Activated CD4-positive, alpha-beta T cell treated with anti-CD3 and anti-CD28 coated beads for 48 hours (primary cell): ENCODE results near the gene CYP11A1.
"Not testable (repeated sequence)": the region's sequence is repeated elsewhere in the genome, so short reads cannot be mapped to it uniquely, and the experiment has no call there.

Source experiments
- DNase-seq: peaks from one replicate; pipeline ENCODE4 v3.0.0-alpha.2; 2020

CYP11A1 gene

GRCh38 chr15:74373056-74373650 lies 5.7 kb upstream of the CYP11A1 start:
- DNase-seq, result no peak

- no peak for DNase-seq
Measured at GRCh38 chr15:74370471-74370870, 3.0 kb upstream of the CYP11A1 start.

GRCh38 chr15:74369756-74370155 lies 2.3 kb upstream of the CYP11A1 start:
- no peak for DNase-seq

GRCh38 chr15:74369084-74369745 lies 1.8 kb upstream of the CYP11A1 start:
- DNase-seq, result no peak

- DNase-seq, result no peak
Measured at GRCh38 chr15:74368121-74368520, 675 bp upstream of the CYP11A1 start.

GRCh38 chr15:74365598-74366445 lies 1.6 kb downstream of the CYP11A1 start:
- DNase-seq, result no peak

- DNase-seq, result no peak
Measured at GRCh38 chr15:74364936-74365597, 2.4 kb downstream of the CYP11A1 start.

- no peak for DNase-seq
Measured at GRCh38 chr15:74362482-74362881, 5.0 kb downstream of the CYP11A1 start.

GRCh38 chr15:74360855-74361254 lies 6.6 kb downstream of the CYP11A1 start:
- DNase-seq, result not testable (repeated sequence)

- DNase-seq, result not testable (repeated sequence)
Measured at GRCh38 chr15:74359376-74359775, 8.1 kb downstream of the CYP11A1 start.

GRCh38 chr15:74357514-74357913 lies 9.9 kb downstream of the CYP11A1 start:
- DNase-seq, result not testable (repeated sequence)

- not testable (repeated sequence) for DNase-seq
Measured at GRCh38 chr15:74356050-74356449, 11.4 kb downstream of the CYP11A1 start.

GRCh38 chr15:74353992-74354391 lies 13.5 kb downstream of the CYP11A1 start:
- DNase-seq, result not testable (repeated sequence)

GRCh38 chr15:74352393-74352910 lies 15.0 kb downstream of the CYP11A1 start:
- no peak for DNase-seq

GRCh38 chr15:74351670-74352069 lies 15.8 kb downstream of the CYP11A1 start:
- no peak for DNase-seq

GRCh38 chr15:74350295-74351275 lies 16.9 kb downstream of the CYP11A1 start:
- no peak for DNase-seq

GRCh38 chr15:74349241-74349778 lies 18.1 kb downstream of the CYP11A1 start:
- no peak for DNase-seq

- no peak for DNase-seq
Measured at GRCh38 chr15:74347757-74348250, 19.6 kb downstream of the CYP11A1 start.

GRCh38 chr15:74345051-74345450 lies 22.4 kb downstream of the CYP11A1 start:
- DNase-seq, result peak; percentile 31

- DNase-seq, result no peak
Measured at GRCh38 chr15:74343797-74344127, 23.7 kb downstream of the CYP11A1 start.

GRCh38 chr15:74343127-74343796 lies 24.2 kb downstream of the CYP11A1 start:
- no peak for DNase-seq
